Transverse colon (tissue), 4 donors: ENCODE data around the gene SLCO1B1. TPM values are rescaled to one million over a fixed set of nuclear protein-coding genes. Genes with fewer than 3 reads are reported as not detected.
"Not testable (repeated sequence)": the region's sequence is repeated elsewhere in the genome, so short reads cannot be mapped to it uniquely, and the experiment has no call there.

Source experiments
- DNase-seq: peaks from one replicate; pipeline ENCODE4 v3.0.0-alpha.2; 2019
- H3K27ac ChIP-seq, 4 donors: fragments of 200-600 bp; sonication (generic); 2 replicates each; pipeline ENCODE4 v1.5.1; 2016 to 2018; ENCODE audit warnings: inconsistent platforms in 4 of 4
- H3K27me3 ChIP-seq: fragments of 200-600 bp; sonication (generic); 2 replicates; pipeline ENCODE4 v1.5.1; 2017; ENCODE audit warnings: inconsistent platforms
- H3K36me3 ChIP-seq, 4 donors: fragments of 200-600 bp; sonication (generic); 2 replicates each; pipeline ENCODE4 v1.5.1; 2017 to 2019; ENCODE audit warnings: inconsistent platforms in 4 of 4
- H3K4me1 ChIP-seq, 4 donors: fragments of 200-600 bp; sonication (generic); 2 replicates each; pipeline ENCODE4 v1.5.1; 2017 to 2020; ENCODE audit warnings: inconsistent platforms in 4 of 4
- H3K4me3 ChIP-seq, 4 donors: fragments of 200-600 bp; sonication (generic); 1 replicate in 1 of 4; 2 replicates in 3 of 4; pipeline versions ENCODE4 v1.5.1 to v1.6.1; 2017 to 2019; ENCODE audit warnings: inconsistent platforms in 4 of 4
- H3K9me3 ChIP-seq, 2 donors: fragments of 200-600 bp; sonication (generic); 2 replicates each; pipeline ENCODE4 v1.5.1; 2017 to 2019; ENCODE audit warnings: inconsistent platforms in 2 of 2
- EP300 ChIP-seq: sonication (generic); formaldehyde crosslinking; IDR thresholded peaks from one replicate; pipeline ENCODE4 v1.6.1; 2017; ENCODE audit warnings: antibody characterized with exemption, low read depth
- POLR2A ChIP-seq: fragments of 450-650 bp; IDR thresholded peaks from one replicate; pipeline ENCODE4 v1.6.1; 2016; ENCODE audit warnings: antibody characterized with exemption, mild to moderate bottlenecking, moderate library complexity
- POLR2AphosphoS5 ChIP-seq, 3 donors: sonication (generic); formaldehyde crosslinking; IDR thresholded peaks; one replicate each; pipeline ENCODE4 v1.6.1; 2016; ENCODE audit warnings: antibody characterized with exemption in 3 of 3
- WGBS, 2 donors: methylation state at CpG; one replicate each; pipeline ENCODE4 v1.1.5; 2018; ENCODE audit warnings: low coverage in 1 of 2; 5-methylcytosine and 5-hydroxymethylcytosine counted together
- in situ Hi-C, 4 donors: fragments of 200-750 bp; cut with MboI; loops; one replicate each; pipeline versions ENCODE4 v1.15.0 to v1.15.1; 2017; ENCODE audit warnings: low sequenced_read_pairs in 3 of 4, low pct_ligation_motif_present in 1 of 4, low pct_unique_long_range_greater_than_20kb in 1 of 4
- intact Hi-C: fragments of 100-400 bp; cut with DNase I; formaldehyde crosslinking; loops from one replicate; pipeline ENCODE4 v1.15.1; 2023; ENCODE audit warnings: low total_unique reads
- total RNA-seq, 4 donors: library from RNA; depleted of rRNA; stranded (reverse); fragments of >200 nt; gene quantifications; one replicate each; pipeline ENCODE4 v1.1.0, GENCODE V29; 2016
- TF ChIP-seq, protein P1 (sequence below), 5 experiments: fragments of 200-600 bp in 3 of 5; fragments of 450-650 bp in 2 of 5; sonication (generic) in 3 of 5; IDR thresholded peaks; 1 replicate in 2 of 5; 2 replicates in 3 of 5; pipeline ENCODE4 v1.5.1; 2016 to 2017; ENCODE audit warnings: antibody characterized with exemption in 5 of 5, inconsistent platforms in 3 of 5, mild to moderate bottlenecking in 2 of 5, moderate library complexity in 1 of 5

Gene SLCO1B1
- total RNA-seq, 4 donors from 2014 or later = not detected

DNA sequence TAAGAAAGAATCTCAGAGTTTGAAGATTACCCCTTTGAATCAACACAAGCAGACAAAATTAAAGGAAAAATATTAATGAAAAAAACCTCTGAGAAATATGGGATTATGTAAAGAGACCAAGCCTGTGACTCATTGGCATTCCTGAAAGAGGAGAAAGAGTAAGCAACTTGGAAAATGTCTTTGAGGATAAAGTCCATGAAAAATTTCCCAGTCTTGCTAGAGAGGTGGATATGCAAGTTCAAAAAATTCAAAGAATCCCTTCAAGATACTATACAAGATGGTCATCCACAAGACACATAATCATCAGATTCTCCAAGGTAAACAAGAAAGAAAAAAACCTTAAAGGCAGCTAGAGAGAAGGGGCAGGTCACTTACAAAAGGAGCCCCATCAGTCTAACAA is 13.3 kb downstream of the SLCO1B1 start:
- no peaks in the 10 kb centered on the region for H3K36me3 ChIP-seq
- no peak overlapping the region for H3K4me3 ChIP-seq
- no peaks in the 10 kb centered on the region for H3K4me1 ChIP-seq
- H3K9me3 ChIP-seq = no peaks in the 10 kb centered on the region
- in situ Hi-C loops = no loop called here
- intact Hi-C loops = no loop called here
- H3K27me3 ChIP-seq = no peaks in the 10 kb centered on the region
- no peak for DNase-seq
- TF ChIP-seq EP300 (no peak), POLR2AphosphoS5 (IDR thresholded peaks at IDR 0.05) (no peak), POLR2A (no peak)
- TF ChIP-seq, protein P1, sequence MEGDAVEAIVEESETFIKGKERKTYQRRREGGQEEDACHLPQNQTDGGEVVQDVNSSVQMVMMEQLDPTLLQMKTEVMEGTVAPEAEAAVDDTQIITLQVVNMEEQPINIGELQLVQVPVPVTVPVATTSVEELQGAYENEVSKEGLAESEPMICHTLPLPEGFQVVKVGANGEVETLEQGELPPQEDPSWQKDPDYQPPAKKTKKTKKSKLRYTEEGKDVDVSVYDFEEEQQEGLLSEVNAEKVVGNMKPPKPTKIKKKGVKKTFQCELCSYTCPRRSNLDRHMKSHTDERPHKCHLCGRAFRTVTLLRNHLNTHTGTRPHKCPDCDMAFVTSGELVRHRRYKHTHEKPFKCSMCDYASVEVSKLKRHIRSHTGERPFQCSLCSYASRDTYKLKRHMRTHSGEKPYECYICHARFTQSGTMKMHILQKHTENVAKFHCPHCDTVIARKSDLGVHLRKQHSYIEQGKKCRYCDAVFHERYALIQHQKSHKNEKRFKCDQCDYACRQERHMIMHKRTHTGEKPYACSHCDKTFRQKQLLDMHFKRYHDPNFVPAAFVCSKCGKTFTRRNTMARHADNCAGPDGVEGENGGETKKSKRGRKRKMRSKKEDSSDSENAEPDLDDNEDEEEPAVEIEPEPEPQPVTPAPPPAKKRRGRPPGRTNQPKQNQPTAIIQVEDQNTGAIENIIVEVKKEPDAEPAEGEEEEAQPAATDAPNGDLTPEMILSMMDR (IDR thresholded peaks at IDR 0.05) = no peak
- no peak overlapping the region for H3K27ac ChIP-seq

GRCh38 chr12:21149861-21150260 is 18.9 kb downstream of the SLCO1B1 start:
- 72% methylated on average over 5 of the region's 5 CpGs; no CpG with 5 or more reads in 1 of the 2 donors for WGBS, 2 donors
- DNase-seq, H3K9me3 ChIP-seq, H3K36me3 ChIP-seq, intact Hi-C loops, H3K4me3 ChIP-seq, H3K4me1 ChIP-seq, in situ Hi-C loops, H3K27me3 ChIP-seq, H3K27ac ChIP-seq: not testable (repeated sequence)

GRCh38 chr12:21151184-21151583 is 20.2 kb downstream of the SLCO1B1 start:
- H3K27ac ChIP-seq = no peak overlapping the region
- WGBS, 2 donors = 94% methylated on average over 3 of the region's 3 CpGs; no CpG with 5 or more reads in 1 of the 2 donors
- no peak overlapping the region for H3K4me3 ChIP-seq
- H3K4me1 ChIP-seq = no peaks in the 10 kb centered on the region
- H3K9me3 ChIP-seq = no peaks in the 10 kb centered on the region
- intact Hi-C loops (no loop called here), in situ Hi-C loops (no loop called here)
- H3K27me3 ChIP-seq = no peaks in the 10 kb centered on the region
- no peak for DNase-seq
- no peaks in the 10 kb centered on the region for H3K36me3 ChIP-seq
- no peak for TF ChIP-seq POLR2A
- TF ChIP-seq, protein P1 (IDR thresholded peaks at IDR 0.05) = no peak
- no peak for TF ChIP-seq POLR2AphosphoS5 (IDR thresholded peaks at IDR 0.05)
- TF ChIP-seq EP300 = no peak

DNA sequence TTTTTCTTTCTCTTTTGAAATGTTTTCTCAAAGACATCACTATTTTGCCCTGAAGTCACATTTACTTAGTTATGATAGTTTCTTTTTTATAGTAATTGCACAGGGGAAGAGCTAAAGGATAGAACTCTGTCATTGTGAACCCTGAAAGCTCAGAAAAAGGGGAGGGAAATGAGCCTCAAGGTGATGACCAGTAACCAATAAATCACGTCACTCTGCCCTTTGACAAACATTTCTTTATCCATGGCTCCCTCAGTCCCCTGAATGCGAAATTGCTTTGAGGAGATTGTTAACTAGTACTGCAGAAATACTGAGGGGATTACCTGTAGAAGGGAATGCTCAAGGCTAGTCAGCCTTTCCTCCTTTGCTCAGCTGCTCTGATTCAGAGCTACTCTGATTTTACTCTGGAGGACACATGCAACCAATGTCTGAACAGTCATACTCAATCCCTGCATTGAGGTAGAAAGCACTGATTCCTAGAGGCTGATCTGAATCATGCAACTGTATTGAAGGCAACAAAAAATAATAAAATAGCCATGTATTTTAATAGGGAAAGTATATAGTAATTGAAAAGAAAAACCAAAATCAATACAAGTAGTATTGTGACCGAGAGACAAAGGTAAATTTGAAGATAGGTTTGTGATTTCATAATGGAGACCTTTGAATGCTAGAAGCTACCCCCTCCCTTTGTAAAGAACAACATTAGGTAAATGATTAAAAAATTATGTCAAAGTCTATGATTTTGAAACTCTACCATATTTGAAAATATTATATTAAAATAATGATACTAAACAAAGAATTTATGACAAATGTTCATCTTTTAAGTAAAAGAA is 24.7 kb downstream of the SLCO1B1 start:
- Histone ChIP-seq H3K36me3 (no peaks in the 10 kb centered on the region), H3K27me3 (no peaks in the 10 kb centered on the region), H3K4me1 (no peaks in the 10 kb centered on the region), H3K9me3 (no peaks in the 10 kb centered on the region), H3K27ac (no peak overlapping the region), H3K4me3 (no peak overlapping the region)
- 61 to 66% methylated on average over 3 of the region's 3 CpGs for WGBS, 2 donors
- TF ChIP-seq EP300 = no peak
- no peak for TF ChIP-seq POLR2AphosphoS5 (IDR thresholded peaks at IDR 0.05)
- TF ChIP-seq, protein P1 (IDR thresholded peaks at IDR 0.05) = no peak
- no peak for TF ChIP-seq POLR2A
- intact Hi-C loops = no loop called here
- in situ Hi-C loops = no loop called here
- no peak for DNase-seq

- in situ Hi-C loops = no loop called here
- WGBS, 2 donors = 54 to 66% methylated on average over 4 of the region's 4 CpGs
- Histone ChIP-seq H3K27me3 (no peaks in the 10 kb centered on the region), H3K9me3 (no peaks in the 10 kb centered on the region), H3K4me3 (no peak overlapping the region), H3K36me3 (no peaks in the 10 kb centered on the region), H3K4me1 (no peaks in the 10 kb centered on the region), H3K27ac (no peak overlapping the region)
- intact Hi-C loops = no loop called here
- no peak for TF ChIP-seq POLR2AphosphoS5 (IDR thresholded peaks at IDR 0.05)
- TF ChIP-seq EP300 = no peak
- TF ChIP-seq POLR2A = no peak
- TF ChIP-seq, protein P1 (IDR thresholded peaks at IDR 0.05) = no peak
- DNase-seq = no peak
These were observed 34.1 kb downstream of the SLCO1B1 start for GRCh38 chr12:21165048-21165447.
